Measurements from ENCODE around the gene ZBTB20. TPM values are rescaled to one million over a fixed set of nuclear protein-coding genes. Genes with fewer than 3 reads are reported as not detected.

The ZBTB20 gene
- total RNA-seq, 1 donor from 2014 or later, result 21.4 TPM

GRCh38 chr3:115108614-115109013 lies 38.5 kb downstream of the ZBTB20 start:
- Histone ChIP-seq H3K4me2 (ENCODE audit: low read length) (no peak overlapping the region), H3K9me3 (ENCODE audit: insufficient read depth, low read depth, low read length) (no peaks in the 10 kb centered on the region), H3K4me1 (ENCODE audit: insufficient read depth, low read length) (no peaks in the 10 kb centered on the region), H2AFZ (ENCODE audit: low read depth, low read length) (no peak overlapping the region), H3K27me3 (ENCODE audit: insufficient read depth, low read length) (no peaks in the 10 kb centered on the region), H4K20me1 (ENCODE audit: insufficient read depth, low read length) (no peaks in the 10 kb centered on the region), H3K79me2 (ENCODE audit: insufficient read depth, low read length) (no peaks in the 10 kb centered on the region), H3K4me3 (ENCODE audit: insufficient read depth, low read depth, low read length) (no peak overlapping the region), H3K36me3 (ENCODE audit: insufficient read depth, low read length) (no peaks in the 10 kb centered on the region), H3K27ac (ENCODE audit: low read depth, low read length) (no peak overlapping the region), H3K9ac (ENCODE audit: low read length) (no peak overlapping the region)
- DNase-seq (ENCODE audit: low read depth), result no peak
- no peak overlapping the region for H3K27ac Mint-ChIP-seq (ENCODE audit: unreplicated experiment)
- H3K27me3 Mint-ChIP-seq (ENCODE audit: low read depth, unreplicated experiment), result no peaks in the 10 kb centered on the region
- H3K4me1 Mint-ChIP-seq (ENCODE audit: low read depth, unreplicated experiment), result peaks cover 8% of the 10 kb centered on the region
- TF ChIP-seq EZH2 (IDR thresholded peaks at IDR 0.05; ENCODE audit: insufficient read depth, low read length) (no peak), CTCF (IDR thresholded peaks at IDR 0.05; ENCODE audit: insufficient read depth, low read depth, low read length) (no peak)
- H3K36me3 Mint-ChIP-seq (ENCODE audit: low read depth, unreplicated experiment), result no peaks in the 10 kb centered on the region
- FAIRE-seq, result no peak
- peaks cover 8% of the 10 kb centered on the region for H3K9me3 Mint-ChIP-seq (ENCODE audit: unreplicated experiment)
- H3K4me3 Mint-ChIP-seq (ENCODE audit: unreplicated experiment), result no peak overlapping the region

- no peak overlapping the region for H3K27ac Mint-ChIP-seq (ENCODE audit: unreplicated experiment)
- Histone ChIP-seq H3K27ac (ENCODE audit: low read depth, low read length) (no peak overlapping the region), H3K36me3 (ENCODE audit: insufficient read depth, low read length) (no peaks in the 10 kb centered on the region), H3K27me3 (ENCODE audit: insufficient read depth, low read length) (no peaks in the 10 kb centered on the region), H2AFZ (ENCODE audit: low read depth, low read length) (no peak overlapping the region), H3K9ac (ENCODE audit: low read length) (no peak overlapping the region), H3K79me2 (ENCODE audit: insufficient read depth, low read length) (no peaks in the 10 kb centered on the region), H3K4me3 (ENCODE audit: insufficient read depth, low read depth, low read length) (no peak overlapping the region), H3K9me3 (ENCODE audit: insufficient read depth, low read depth, low read length) (no peaks in the 10 kb centered on the region), H3K4me2 (ENCODE audit: low read length) (no peak overlapping the region), H3K4me1 (ENCODE audit: insufficient read depth, low read length) (no peaks in the 10 kb centered on the region), H4K20me1 (ENCODE audit: insufficient read depth, low read length) (no peaks in the 10 kb centered on the region)
- peaks cover 8% of the 10 kb centered on the region for H3K4me1 Mint-ChIP-seq (ENCODE audit: low read depth, unreplicated experiment)
- no peaks in the 10 kb centered on the region for H3K27me3 Mint-ChIP-seq (ENCODE audit: low read depth, unreplicated experiment)
- DNase-seq (ENCODE audit: low read depth), result no peak
- FAIRE-seq, result no peak
- peaks cover 4% of the 10 kb centered on the region for H3K9me3 Mint-ChIP-seq (ENCODE audit: unreplicated experiment)
- no peaks in the 10 kb centered on the region for H3K36me3 Mint-ChIP-seq (ENCODE audit: low read depth, unreplicated experiment)
- no peak overlapping the region for H3K4me3 Mint-ChIP-seq (ENCODE audit: unreplicated experiment)
- TF ChIP-seq CTCF (IDR thresholded peaks at IDR 0.05; ENCODE audit: insufficient read depth, low read depth, low read length) (no peak), EZH2 (IDR thresholded peaks at IDR 0.05; ENCODE audit: insufficient read depth, low read length) (no peak)
Measured at GRCh38 chr3:115102046-115102445, 45.0 kb downstream of the ZBTB20 start.

DNA sequence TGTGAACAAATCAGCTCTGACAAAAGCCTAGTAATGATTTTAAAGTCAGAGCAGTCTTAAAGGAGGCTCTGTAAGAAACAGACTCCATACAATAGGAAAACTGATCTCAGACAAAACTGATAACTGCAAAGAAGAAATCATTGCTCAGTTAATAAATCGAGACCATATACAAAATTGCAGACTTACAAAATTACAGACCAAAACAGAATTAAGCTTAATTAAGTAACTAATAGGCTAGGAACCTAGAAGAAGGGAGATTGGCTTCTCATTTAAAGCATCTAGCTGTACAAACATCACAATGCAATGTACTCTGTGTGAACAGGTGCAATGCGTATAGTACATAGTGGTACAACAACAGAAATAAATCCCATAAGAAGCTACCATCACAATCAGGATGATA lies 46.3 kb downstream of the ZBTB20 start:
- H4K20me1 ChIP-seq (ENCODE audit: insufficient read depth, low read length), result no peaks in the 10 kb centered on the region
- Mint-ChIP-seq H3K36me3 (ENCODE audit: low read depth, unreplicated experiment) (no peaks in the 10 kb centered on the region), H3K4me3 (ENCODE audit: unreplicated experiment) (peak overlapping the region; percentile 75), H3K9me3 (ENCODE audit: unreplicated experiment) (peaks cover 4% of the 10 kb centered on the region), H3K27ac (ENCODE audit: unreplicated experiment) (no peak overlapping the region), H3K4me1 (ENCODE audit: low read depth, unreplicated experiment) (peaks cover 8% of the 10 kb centered on the region), H3K27me3 (ENCODE audit: low read depth, unreplicated experiment) (no peaks in the 10 kb centered on the region)
- no peaks in the 10 kb centered on the region for H3K27me3 ChIP-seq (ENCODE audit: insufficient read depth, low read length)
- no peak overlapping the region for H3K27ac ChIP-seq (ENCODE audit: low read depth, low read length)
- no peak overlapping the region for H3K9ac ChIP-seq (ENCODE audit: low read length)
- peak overlapping the region; percentile 85 for H3K4me2 ChIP-seq (ENCODE audit: low read length)
- no peaks in the 10 kb centered on the region for H3K36me3 ChIP-seq (ENCODE audit: insufficient read depth, low read length)
- DNase-seq (ENCODE audit: low read depth), result no peak
- H3K4me1 ChIP-seq (ENCODE audit: insufficient read depth, low read length), result no peaks in the 10 kb centered on the region
- H2AFZ ChIP-seq (ENCODE audit: low read depth, low read length), result no peak overlapping the region
- TF ChIP-seq EZH2 (IDR thresholded peaks at IDR 0.05; ENCODE audit: insufficient read depth, low read length), result no peak
- no peak for TF ChIP-seq CTCF (IDR thresholded peaks at IDR 0.05; ENCODE audit: insufficient read depth, low read depth, low read length)
- H3K79me2 ChIP-seq (ENCODE audit: insufficient read depth, low read length), result no peaks in the 10 kb centered on the region
- no peak overlapping the region for H3K4me3 ChIP-seq (ENCODE audit: insufficient read depth, low read depth, low read length)
- no peaks in the 10 kb centered on the region for H3K9me3 ChIP-seq (ENCODE audit: insufficient read depth, low read depth, low read length)
- no peak for FAIRE-seq
